GM18867 (cell line): ENCODE data around the gene PLA1A.
"Not testable (repeated sequence)": the region's sequence is repeated elsewhere in the genome, so short reads cannot be mapped to it uniquely, and the experiment has no call there.

Experiments
- ATAC-seq: cut with Tn5 transposase; IDR thresholded peaks from one replicate; pipeline ENCODE4 v1.9.1; 2021; ENCODE audit warnings: mild to moderate bottlenecking, moderate library complexity; ENCODE audit not compliant: unreplicated experiment

Gene PLA1A

GRCh38 chr3:119597548-119598288 is at the start of gene PLA1A:
TSS of gene PLA1A (plus strand) at chr3:119597885. CDS start at chr3:119597914, 29 bp downstream.
- ATAC-seq: no peak

GRCh38 chr3:119548341-119548740 is 49.3 kb upstream of the PLA1A start:
- ATAC-seq: no peak

- ATAC-seq: no peak
Observed at GRCh38 chr3:119550192-119550910, 47.3 kb upstream of the PLA1A start.

GRCh38 chr3:119551598-119551997 is 46.1 kb upstream of the PLA1A start:
- ATAC-seq: peak; percentile 22

GRCh38 chr3:119552928-119553327 is 44.8 kb upstream of the PLA1A start:
- not testable (repeated sequence) for ATAC-seq

- ATAC-seq: no peak
Observed at GRCh38 chr3:119553823-119554415, 43.8 kb upstream of the PLA1A start.

- ATAC-seq: no peak
Observed at GRCh38 chr3:119555309-119555735, 42.4 kb upstream of the PLA1A start.

GRCh38 chr3:119555929-119556328 is 41.8 kb upstream of the PLA1A start:
- no peak for ATAC-seq

- no peak for ATAC-seq
Observed at GRCh38 chr3:119557192-119557876, 40.4 kb upstream of the PLA1A start.

GRCh38 chr3:119557877-119558269 is 39.8 kb upstream of the PLA1A start:
- no peak for ATAC-seq

GRCh38 chr3:119558626-119559317 is 38.9 kb upstream of the PLA1A start:
- ATAC-seq: no peak

- ATAC-seq: peak; percentile 57
Observed at GRCh38 chr3:119559441-119559963, 38.2 kb upstream of the PLA1A start, which contains the start of gene CD80. TSS of gene CD80 (minus strand) at chr3:119559614. CDS start at chr3:119557728, 1,886 bp downstream.

GRCh38 chr3:119560160-119560559 is 37.5 kb upstream of the PLA1A start:
- ATAC-seq: no peak

GRCh38 chr3:119562307-119562961 is 35.3 kb upstream of the PLA1A start:
- ATAC-seq: peak; percentile 71

- not testable (repeated sequence) for ATAC-seq
Observed at GRCh38 chr3:119563334-119563733, 34.4 kb upstream of the PLA1A start.

- no peak for ATAC-seq
Observed at GRCh38 chr3:119569156-119569555, 28.5 kb upstream of the PLA1A start.

GRCh38 chr3:119570229-119570628 is 27.5 kb upstream of the PLA1A start:
- ATAC-seq: no peak

GRCh38 chr3:119571230-119571629 is 26.5 kb upstream of the PLA1A start:
- no peak for ATAC-seq

GRCh38 chr3:119571688-119572087 is 26.0 kb upstream of the PLA1A start:
- ATAC-seq: no peak

GRCh38 chr3:119575507-119575906 is 22.2 kb upstream of the PLA1A start:
- ATAC-seq: no peak
